ENCODE data around the gene IDH3A. TPM values are rescaled to one million over a fixed set of nuclear protein-coding genes. Genes with fewer than 3 reads are reported as not detected.

Gene IDH3A
- total and polyA plus RNA-seq, 2 donors, result 24.8 to 39.4 TPM

DNA sequence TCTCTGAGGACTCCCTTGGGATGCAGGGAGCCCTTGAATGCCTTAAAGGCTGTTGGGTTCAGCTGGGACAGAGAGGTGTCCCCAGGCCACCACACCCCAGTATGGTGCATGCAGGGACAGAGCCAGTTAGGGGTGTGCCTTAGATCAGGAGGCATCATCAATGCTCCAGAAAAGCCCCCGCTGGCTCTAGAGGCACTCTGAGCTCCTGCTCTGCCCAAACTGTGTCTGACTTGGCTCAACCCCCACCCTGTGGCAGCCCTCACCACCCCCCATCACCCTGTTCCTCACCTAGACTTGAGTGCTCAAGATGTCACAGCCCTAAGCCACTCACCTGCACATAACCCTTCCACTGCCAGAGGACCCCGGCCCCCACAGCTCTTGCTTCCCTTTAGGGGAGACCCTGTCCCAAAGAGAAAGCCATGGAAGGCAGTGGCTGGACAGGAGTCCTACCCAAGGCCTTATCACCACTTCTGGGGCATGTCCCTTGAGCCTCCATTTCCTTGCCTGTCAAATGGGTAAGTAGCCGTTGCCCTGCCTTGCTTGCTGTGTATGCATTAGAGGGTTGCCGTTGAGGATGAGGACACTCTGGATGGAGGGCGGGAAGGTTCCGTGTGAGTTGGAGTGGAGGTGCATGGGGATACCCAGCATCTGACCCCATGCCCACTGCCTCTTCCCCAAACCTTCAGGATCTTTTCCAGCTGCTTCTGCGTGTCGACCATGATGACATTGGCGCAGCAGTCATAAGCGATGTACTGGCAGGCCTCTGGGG lies 43.8 kb downstream of the IDH3A start:
- 91% methylated on average over 10 of the region's 10 CpGs for WGBS
- no peaks in the 10 kb centered on the region for H3K4me1 ChIP-seq (ENCODE audit: insufficient read depth)

DNA sequence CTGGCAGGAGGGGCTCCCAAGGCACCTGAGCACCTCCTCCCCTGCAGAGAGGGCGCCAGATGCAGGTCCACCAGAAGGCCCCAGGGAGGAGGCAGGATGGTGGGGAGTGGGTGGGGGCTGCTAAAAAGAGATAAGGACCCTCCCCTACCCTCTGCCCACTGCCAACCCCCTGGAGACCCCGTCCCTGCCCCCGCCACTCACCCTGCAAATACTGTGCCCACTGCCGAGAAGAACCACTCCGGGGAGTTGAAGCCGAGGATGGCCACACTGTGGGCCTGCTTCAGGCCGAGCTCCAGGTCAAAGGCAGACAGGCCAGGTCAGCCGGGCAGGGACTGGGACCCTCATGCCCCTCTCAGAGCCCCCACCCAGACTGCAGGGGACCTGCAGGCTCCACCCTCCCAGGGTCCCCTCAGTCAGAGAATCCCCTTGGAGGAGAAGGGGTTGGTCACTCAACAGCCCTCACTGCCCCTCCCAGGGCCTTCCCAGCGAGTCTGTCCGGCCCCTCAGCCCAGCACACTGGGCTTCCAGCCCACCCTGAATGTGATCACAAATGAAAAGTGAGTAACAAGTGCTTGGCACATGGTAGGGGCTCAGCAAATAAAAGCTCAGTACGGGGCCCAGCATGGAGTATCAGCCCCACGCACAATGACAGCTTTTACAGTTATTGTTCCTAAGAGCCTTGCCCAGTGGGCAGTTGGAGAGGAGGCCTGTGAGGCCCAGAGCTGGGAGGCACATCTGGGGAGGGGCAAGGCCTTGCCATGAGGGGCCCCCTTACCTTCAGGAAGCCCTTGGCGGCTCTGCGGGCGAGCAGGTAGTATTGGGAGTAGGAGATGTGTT lies 44.8 kb downstream of the IDH3A start:
- Histone ChIP-seq H3K36me3 (ENCODE audit: insufficient read depth) (no peaks in the 10 kb centered on the region), H3K4me1 (ENCODE audit: insufficient read depth) (no peaks in the 10 kb centered on the region), H3K4me3 (ENCODE audit: low read depth, low read length) (no peak overlapping the region), H3K27ac (ENCODE audit: low read depth) (no peak overlapping the region)
- WGBS, result 87% methylated on average over 15 of the region's 15 CpGs
- DNase-seq (ENCODE audit: extremely low spot score), result no peak

More for the DNA sequence above, 43.8 kb downstream of the IDH3A start:
- no peak for DNase-seq (ENCODE audit: extremely low spot score)
- no peak overlapping the region for H3K4me3 ChIP-seq (ENCODE audit: low read depth, low read length)
- H3K27ac ChIP-seq (ENCODE audit: low read depth), result no peak overlapping the region
- no peaks in the 10 kb centered on the region for H3K36me3 ChIP-seq (ENCODE audit: insufficient read depth)

- WGBS, result 91% methylated on average over 15 of the region's 15 CpGs
- no peak for DNase-seq (ENCODE audit: extremely low spot score)
Measured at GRCh38 chr15:78194568-78194925, 45.4 kb downstream of the IDH3A start.

GRCh38 chr15:78195735-78196201 lies 46.6 kb downstream of the IDH3A start:
- H3K4me3 ChIP-seq (ENCODE audit: low read depth, low read length), result no peak overlapping the region
- H3K36me3 ChIP-seq (ENCODE audit: insufficient read depth), result no peaks in the 10 kb centered on the region
- no peaks in the 10 kb centered on the region for H3K4me1 ChIP-seq (ENCODE audit: insufficient read depth)
- DNase-seq (ENCODE audit: extremely low spot score), result no peak
- 35% methylated on average over 7 of the region's 7 CpGs for WGBS
- no peak overlapping the region for H3K27ac ChIP-seq (ENCODE audit: low read depth)

More at GRCh38 chr15:78194568-78194925, 45.4 kb downstream of the IDH3A start:
- no peaks in the 10 kb centered on the region for H3K36me3 ChIP-seq (ENCODE audit: insufficient read depth)
- no peak overlapping the region for H3K4me3 ChIP-seq (ENCODE audit: low read depth, low read length)
- H3K4me1 ChIP-seq (ENCODE audit: insufficient read depth), result no peaks in the 10 kb centered on the region
- H3K27ac ChIP-seq (ENCODE audit: low read depth), result no peak overlapping the region

GRCh38 chr15:78197632-78198031 lies 48.5 kb downstream of the IDH3A start:
- 71% methylated on average over 7 of the region's 7 CpGs for WGBS
- no peak for DNase-seq (ENCODE audit: extremely low spot score)
- Histone ChIP-seq H3K4me1 (ENCODE audit: insufficient read depth) (no peaks in the 10 kb centered on the region), H3K36me3 (ENCODE audit: insufficient read depth) (no peaks in the 10 kb centered on the region), H3K4me3 (ENCODE audit: low read depth, low read length) (no peak overlapping the region), H3K27ac (ENCODE audit: low read depth) (no peak overlapping the region)

- H3K27ac ChIP-seq (ENCODE audit: low read depth), result no peak overlapping the region
- H3K4me1 ChIP-seq (ENCODE audit: insufficient read depth), result no peaks in the 10 kb centered on the region
- H3K36me3 ChIP-seq (ENCODE audit: insufficient read depth), result no peaks in the 10 kb centered on the region
- no peak for DNase-seq (ENCODE audit: extremely low spot score)
- 94% methylated on average over 10 of the region's 10 CpGs for WGBS
- H3K4me3 ChIP-seq (ENCODE audit: low read depth, low read length), result no peak overlapping the region
Measured at GRCh38 chr15:78200276-78200930, 51.2 kb downstream of the IDH3A start.

- Histone ChIP-seq H3K4me1 (ENCODE audit: insufficient read depth) (no peaks in the 10 kb centered on the region), H3K27ac (ENCODE audit: low read depth) (no peak overlapping the region), H3K4me3 (ENCODE audit: low read depth, low read length) (no peak overlapping the region), H3K36me3 (ENCODE audit: insufficient read depth) (no peaks in the 10 kb centered on the region)
- no peak for DNase-seq (ENCODE audit: extremely low spot score)
- WGBS, result 82% methylated on average over 10 of the region's 10 CpGs
Measured at GRCh38 chr15:78201281-78202190, 52.4 kb downstream of the IDH3A start.

DNA sequence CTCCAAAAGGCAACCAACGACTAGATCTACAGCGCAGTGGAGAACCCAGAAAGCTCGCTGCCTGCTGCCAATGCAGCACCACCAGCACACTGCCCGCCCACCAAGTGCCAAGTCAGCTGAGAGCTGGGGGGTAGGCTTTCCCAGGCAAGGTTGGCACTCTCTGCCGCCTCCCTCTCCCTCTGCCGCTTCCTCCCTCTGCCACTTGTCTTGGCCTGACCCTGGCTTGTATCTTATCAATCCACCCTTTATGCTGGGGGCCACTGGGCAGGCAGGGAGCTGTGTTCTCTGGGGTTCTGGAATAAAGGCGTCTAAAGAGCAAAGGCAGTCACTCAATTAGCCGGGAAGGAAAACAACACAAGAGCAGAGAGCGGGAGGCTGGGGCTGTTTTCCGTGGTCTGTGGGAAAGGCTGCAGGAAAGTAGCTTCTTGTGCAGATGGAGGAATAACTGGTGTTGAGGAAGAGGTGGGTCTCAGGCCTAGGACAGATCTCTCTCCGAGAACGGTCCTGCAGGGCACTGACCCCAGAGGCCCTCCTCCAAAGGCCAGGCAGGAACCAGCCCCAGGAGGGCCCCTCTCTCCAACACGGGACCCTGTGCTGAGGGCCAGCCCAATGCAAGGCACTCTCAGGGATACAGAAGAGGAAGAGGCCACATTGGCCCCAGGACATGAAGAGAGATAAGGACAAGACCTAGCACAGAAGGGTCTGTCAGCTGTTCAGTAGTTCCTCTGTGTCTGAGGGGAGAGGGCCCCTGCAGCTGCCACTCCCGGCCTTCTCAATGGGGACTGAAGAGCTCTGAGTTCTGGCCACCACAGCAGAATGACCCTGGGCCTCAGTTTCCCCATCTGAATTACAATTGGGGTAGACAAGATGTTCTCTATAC lies 54.4 kb downstream of the IDH3A start:
- DNase-seq (ENCODE audit: extremely low spot score), result no peak
- no peak overlapping the region for H3K27ac ChIP-seq (ENCODE audit: low read depth)

GRCh38 chr15:78204351-78205309 lies 55.5 kb downstream of the IDH3A start:
- no peak for DNase-seq (ENCODE audit: extremely low spot score)
- Histone ChIP-seq H3K4me3 (ENCODE audit: low read depth, low read length) (no peak overlapping the region), H3K4me1 (ENCODE audit: insufficient read depth) (no peaks in the 10 kb centered on the region), H3K27ac (ENCODE audit: low read depth) (no peak overlapping the region), H3K36me3 (ENCODE audit: insufficient read depth) (no peaks in the 10 kb centered on the region)
- WGBS, result 70% methylated on average over 17 of the region's 17 CpGs

More for the DNA sequence above, 54.4 kb downstream of the IDH3A start:
- H3K36me3 ChIP-seq (ENCODE audit: insufficient read depth), result no peaks in the 10 kb centered on the region
- H3K4me1 ChIP-seq (ENCODE audit: insufficient read depth), result no peaks in the 10 kb centered on the region
- H3K4me3 ChIP-seq (ENCODE audit: low read depth, low read length), result no peak overlapping the region
- WGBS, result 80% methylated on average over 14 of the region's 14 CpGs

GRCh38 chr15:78205337-78205736 lies 56.2 kb downstream of the IDH3A start:
- no peaks in the 10 kb centered on the region for H3K4me1 ChIP-seq (ENCODE audit: insufficient read depth)
- no peak for DNase-seq (ENCODE audit: extremely low spot score)
- H3K27ac ChIP-seq (ENCODE audit: low read depth), result no peak overlapping the region
- H3K4me3 ChIP-seq (ENCODE audit: low read depth, low read length), result no peak overlapping the region
- 71% methylated on average over 1 of the region's 1 CpG for WGBS
- H3K36me3 ChIP-seq (ENCODE audit: insufficient read depth), result no peaks in the 10 kb centered on the region

DNA sequence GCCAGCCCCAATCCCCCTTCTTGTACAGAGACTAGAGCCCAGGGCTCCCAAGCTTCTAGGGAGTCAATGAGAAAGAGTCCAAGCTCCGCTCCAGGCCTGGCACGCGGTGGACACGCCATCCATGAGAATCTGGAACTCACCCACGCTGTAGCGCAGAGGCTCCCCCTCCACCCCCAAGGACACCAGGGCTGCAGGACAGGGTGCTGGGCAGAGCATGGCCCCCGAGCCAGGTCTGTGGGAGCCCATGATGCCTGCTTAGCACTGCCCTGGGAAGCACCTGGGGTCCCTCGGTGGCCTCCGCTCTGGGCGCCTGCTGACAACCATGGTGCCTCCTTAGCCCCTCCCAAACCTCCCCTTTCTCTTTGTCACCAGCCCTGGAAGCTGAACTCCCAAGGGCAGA lies 56.7 kb downstream of the IDH3A start:
- WGBS, result 96% methylated on average over 10 of the region's 10 CpGs
- no peak overlapping the region for H3K4me3 ChIP-seq (ENCODE audit: low read depth, low read length)
- DNase-seq (ENCODE audit: extremely low spot score), result no peak
- no peaks in the 10 kb centered on the region for H3K4me1 ChIP-seq (ENCODE audit: insufficient read depth)
- no peaks in the 10 kb centered on the region for H3K36me3 ChIP-seq (ENCODE audit: insufficient read depth)
- no peak overlapping the region for H3K27ac ChIP-seq (ENCODE audit: low read depth)

Data from urinary bladder (tissue), 4 donors.